Astrocyte (in vitro differentiated cells and primary cell): ENCODE results near the gene STPG3. TPM values are rescaled to one million over a fixed set of nuclear protein-coding genes. Genes with fewer than 3 reads are reported as not detected.

Experiments
- DNase-seq: peaks from one replicate; pipeline ENCODE4 v3.0.0-alpha.2; 2010; ENCODE audit warnings: low read depth
- FAIRE-seq: peaks from 2 replicates; lab custom pipeline; 2011; peaks lifted over from hg19 to GRCh38; lab: Jason Lieb, UNC
- H2AFZ ChIP-seq: 2 replicates; pipeline ENCODE4 v1.6.0; 2012; ENCODE audit warnings: low read depth, low read length, inconsistent platforms
- H3K27ac ChIP-seq: 2 replicates; pipeline ENCODE4 v1.5.1; 2011; ENCODE audit warnings: low read depth, low read length, inconsistent platforms
- H3K27me3 ChIP-seq: 2 replicates; pipeline ENCODE4 v1.6.0; 2011; ENCODE audit warnings: low read length, inconsistent platforms; ENCODE audit not compliant: insufficient read depth
- H3K36me3 ChIP-seq: 2 replicates; pipeline ENCODE4 v1.5.1; 2011; ENCODE audit warnings: low read length, inconsistent platforms; ENCODE audit not compliant: insufficient read depth
- H3K4me1 ChIP-seq: 2 replicates; pipeline ENCODE4 v1.5.1; 2011; ENCODE audit warnings: low read length, inconsistent platforms; ENCODE audit not compliant: insufficient read depth
- H3K4me2 ChIP-seq: 2 replicates; pipeline ENCODE4 v1.6.0; 2012; ENCODE audit warnings: low read length, inconsistent platforms
- H3K4me3 ChIP-seq: 2 replicates; pipeline ENCODE4 v1.5.1; 2011; ENCODE audit warnings: low read depth, mild to moderate bottlenecking, low read length, inconsistent platforms; ENCODE audit not compliant: insufficient read depth
- H3K79me2 ChIP-seq: 2 replicates; pipeline ENCODE4 v1.6.0; 2012; ENCODE audit warnings: mild to moderate bottlenecking, low read length, inconsistent platforms; ENCODE audit not compliant: insufficient read depth
- H3K9ac ChIP-seq: 2 replicates; pipeline ENCODE4 v1.6.0; 2012; ENCODE audit warnings: mild to moderate bottlenecking, low read length, inconsistent platforms
- H3K9me3 ChIP-seq: 2 replicates; pipeline ENCODE4 v1.5.1; 2012; ENCODE audit warnings: low read depth, mild to moderate bottlenecking, low read length, inconsistent platforms; ENCODE audit not compliant: insufficient read depth
- H4K20me1 ChIP-seq: 2 replicates; pipeline ENCODE4 v1.6.0; 2012; ENCODE audit warnings: low read length, inconsistent platforms; ENCODE audit not compliant: insufficient read depth
- H3K27ac Mint-ChIP-seq: one replicate; pipeline ENCODE4 v1.8.0; 2021; ENCODE audit warnings: mild to moderate bottlenecking, mixed read lengths; ENCODE audit not compliant: unreplicated experiment
- H3K27me3 Mint-ChIP-seq: one replicate; pipeline ENCODE4 v1.8.0; 2021; ENCODE audit warnings: low read depth, mixed read lengths; ENCODE audit not compliant: unreplicated experiment
- H3K36me3 Mint-ChIP-seq: one replicate; pipeline ENCODE4 v1.8.0; 2021; ENCODE audit warnings: low read depth, mixed read lengths; ENCODE audit not compliant: unreplicated experiment
- H3K4me1 Mint-ChIP-seq: one replicate; pipeline ENCODE4 v1.8.0; 2021; ENCODE audit warnings: low read depth, mixed read lengths; ENCODE audit not compliant: unreplicated experiment
- H3K4me3 Mint-ChIP-seq: one replicate; pipeline ENCODE4 v1.8.0; 2021; ENCODE audit warnings: mild to moderate bottlenecking, moderate library complexity, mixed read lengths; ENCODE audit not compliant: unreplicated experiment
- H3K9me3 Mint-ChIP-seq: one replicate; pipeline ENCODE4 v1.8.0; 2021; ENCODE audit warnings: mild to moderate bottlenecking, mixed read lengths; ENCODE audit not compliant: unreplicated experiment
- EZH2 ChIP-seq: IDR thresholded peaks from 2 replicates; pipeline ENCODE4 v1.6.1; 2012; ENCODE audit warnings: mild to moderate bottlenecking, low read length, inconsistent platforms; ENCODE audit not compliant: insufficient read depth
- total RNA-seq: library from RNA; stranded (reverse); gene quantifications from 2 replicates; pipeline ENCODE4 v1.2.1, GENCODE V29; 2021
- TF ChIP-seq, protein P1 (sequence below): IDR thresholded peaks from 2 replicates; pipeline ENCODE4 v1.5.1; 2011; ENCODE audit warnings: low read depth, mild to moderate bottlenecking, inconsistent platforms, low read length, moderate library complexity; ENCODE audit not compliant: insufficient read depth

STPG3 gene
- total RNA-seq, 1 donor from 2014 or later, result not detected

DNA sequence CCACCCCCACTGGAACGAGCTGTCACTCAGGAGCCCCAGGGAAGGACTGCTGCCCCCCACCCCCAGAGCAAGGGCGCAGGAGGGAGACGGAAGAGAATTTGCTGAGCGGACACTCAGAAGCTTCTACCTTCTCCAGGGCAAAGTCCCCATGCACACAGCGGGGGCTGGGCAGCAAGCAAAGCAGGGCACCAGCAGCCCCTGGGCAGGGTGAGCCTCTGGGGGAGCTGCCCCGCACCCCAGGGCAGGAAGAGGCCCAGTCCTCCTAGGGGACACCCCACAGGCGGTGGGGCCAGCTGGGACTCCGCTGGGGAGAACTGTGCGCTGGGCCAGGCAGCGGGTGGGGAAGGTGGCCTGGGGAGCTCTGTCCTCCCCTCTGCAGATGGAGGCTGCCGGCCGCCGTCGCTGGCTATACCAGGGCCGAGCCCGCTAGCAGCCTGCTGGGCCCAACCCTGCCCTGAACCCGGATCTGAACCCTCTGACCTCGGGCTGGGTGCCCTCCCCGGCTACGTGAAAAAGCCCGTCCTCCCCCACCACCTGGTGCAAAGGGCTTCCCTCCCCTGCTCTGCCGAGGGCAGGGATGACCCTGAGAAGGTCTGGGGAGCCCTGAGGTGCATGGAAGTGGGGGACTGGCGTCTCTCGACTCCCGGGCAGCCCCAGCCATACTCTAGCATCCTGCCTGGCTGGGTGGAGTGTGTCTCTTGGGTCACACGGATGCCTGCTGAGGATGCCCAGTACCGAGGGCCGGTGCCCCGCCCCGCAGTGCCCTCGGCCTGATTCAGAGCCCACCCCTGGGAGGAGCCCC, 21.0 kb upstream of the STPG3 start:
- Histone ChIP-seq H2AFZ (no peak overlapping the region), H3K9me3 (no peaks in the 10 kb centered on the region), H3K36me3 (no peaks in the 10 kb centered on the region), H3K4me2 (no peak overlapping the region), H3K79me2 (no peaks in the 10 kb centered on the region), H3K9ac (no peak overlapping the region), H4K20me1 (no peaks in the 10 kb centered on the region), H3K4me1 (peaks cover 12% of the 10 kb centered on the region), H3K27me3 (no peaks in the 10 kb centered on the region), H3K4me3 (no peak overlapping the region), H3K27ac (no peak overlapping the region)
- no peak for DNase-seq
- Mint-ChIP-seq H3K4me3 (no peak overlapping the region), H3K27me3 (no peaks in the 10 kb centered on the region), H3K36me3 (no peaks in the 10 kb centered on the region), H3K9me3 (no peaks in the 10 kb centered on the region), H3K27ac (no peak overlapping the region), H3K4me1 (peaks cover 4% of the 10 kb centered on the region)
- TF ChIP-seq EZH2, result no peak
- TF ChIP-seq, protein P1, sequence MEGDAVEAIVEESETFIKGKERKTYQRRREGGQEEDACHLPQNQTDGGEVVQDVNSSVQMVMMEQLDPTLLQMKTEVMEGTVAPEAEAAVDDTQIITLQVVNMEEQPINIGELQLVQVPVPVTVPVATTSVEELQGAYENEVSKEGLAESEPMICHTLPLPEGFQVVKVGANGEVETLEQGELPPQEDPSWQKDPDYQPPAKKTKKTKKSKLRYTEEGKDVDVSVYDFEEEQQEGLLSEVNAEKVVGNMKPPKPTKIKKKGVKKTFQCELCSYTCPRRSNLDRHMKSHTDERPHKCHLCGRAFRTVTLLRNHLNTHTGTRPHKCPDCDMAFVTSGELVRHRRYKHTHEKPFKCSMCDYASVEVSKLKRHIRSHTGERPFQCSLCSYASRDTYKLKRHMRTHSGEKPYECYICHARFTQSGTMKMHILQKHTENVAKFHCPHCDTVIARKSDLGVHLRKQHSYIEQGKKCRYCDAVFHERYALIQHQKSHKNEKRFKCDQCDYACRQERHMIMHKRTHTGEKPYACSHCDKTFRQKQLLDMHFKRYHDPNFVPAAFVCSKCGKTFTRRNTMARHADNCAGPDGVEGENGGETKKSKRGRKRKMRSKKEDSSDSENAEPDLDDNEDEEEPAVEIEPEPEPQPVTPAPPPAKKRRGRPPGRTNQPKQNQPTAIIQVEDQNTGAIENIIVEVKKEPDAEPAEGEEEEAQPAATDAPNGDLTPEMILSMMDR, result no peak
- no peak for FAIRE-seq

DNA sequence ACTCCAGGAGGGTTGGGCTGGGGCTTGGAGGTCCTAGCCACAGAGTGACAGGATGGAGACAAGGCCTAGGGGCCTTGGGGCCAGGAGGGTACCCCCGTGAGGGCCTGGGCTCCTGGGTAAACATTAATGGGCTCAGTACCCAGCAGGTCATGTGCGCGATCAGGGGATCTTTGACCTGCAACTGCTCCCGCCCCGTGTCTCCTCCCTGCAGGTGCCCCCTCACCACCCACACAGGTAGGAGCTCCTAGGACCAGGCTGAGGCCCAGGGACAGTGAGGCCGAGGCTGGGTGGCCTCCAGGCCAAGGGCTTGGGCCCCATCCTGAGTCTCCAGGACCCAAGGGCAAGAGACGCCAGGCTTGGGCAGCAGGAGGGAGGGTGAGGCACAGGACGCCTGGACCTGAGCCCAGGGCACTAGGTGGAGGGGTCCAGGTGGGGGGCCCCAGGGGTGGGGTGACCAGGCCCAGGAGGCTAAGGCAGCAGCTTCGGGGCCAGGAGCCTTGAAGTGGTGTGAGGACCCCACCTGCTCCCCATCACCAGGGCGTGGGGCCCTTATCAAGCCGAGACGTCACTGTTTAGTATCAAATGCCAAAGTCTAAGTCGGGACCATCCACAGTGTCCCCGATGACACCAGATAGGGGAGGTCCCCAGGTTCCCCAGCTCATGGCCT, 20.2 kb upstream of the STPG3 start, which contains the start of gene SLC34A3:
Gene SLC34A3, plus strand, starts transcription at position 197 of the 667 bp plus-strand sequence. CDS start 802 bp downstream, outside the sequence.
- Mint-ChIP-seq H3K27me3 (no peaks in the 10 kb centered on the region), H3K4me3 (no peak within 1 kb of the TSS), H3K36me3 (no peaks in the 10 kb centered on the region), H3K9me3 (no peaks in the 10 kb centered on the region), H3K27ac (no peak within 1 kb of the TSS), H3K4me1 (peaks cover 4% of the 10 kb centered on the region)
- Histone ChIP-seq H3K9ac (no peak within 1 kb of the TSS), H4K20me1 (no peaks in the 10 kb centered on the region), H3K4me3 (no peak within 1 kb of the TSS), H3K4me2 (no peak within 1 kb of the TSS), H3K9me3 (no peaks in the 10 kb centered on the region), H2AFZ (no peak within 1 kb of the TSS), H3K79me2 (no peaks in the 10 kb centered on the region), H3K4me1 (peaks cover 12% of the 10 kb centered on the region), H3K36me3 (no peaks in the 10 kb centered on the region), H3K27ac (no peak within 1 kb of the TSS), H3K27me3 (no peaks in the 10 kb centered on the region)
- FAIRE-seq (no peak), DNase-seq (no peak)
- TF ChIP-seq EZH2, result no peak
- TF ChIP-seq, protein P1, result no peak
